CD4-positive, CD25-positive, alpha-beta regulatory T cell (primary cell): ENCODE measurements around the gene CCT7. TPM values are rescaled to one million over a fixed set of nuclear protein-coding genes. Genes with fewer than 3 reads are reported as not detected.
"Not testable (repeated sequence)": the region's sequence is repeated elsewhere in the genome, so short reads cannot be mapped to it uniquely, and the experiment has no call there.

Experiments
- ATAC-seq, 2 donors: fragments of 150-1000 bp; cut with Tn5 transposase; one replicate each; pipeline ENCODE4 v1.10.0; 2021; ENCODE audit warnings: low read depth in 2 of 2, moderate number of reproducible peaks in 2 of 2, moderate library complexity in 1 of 2
- DNase-seq, 3 donors: peaks; one replicate each; pipeline versions ENCODE4 v3.0.0 to v3.0.0-alpha.2; 2012 to 2022; ENCODE audit warnings: mixed read lengths in 1 of 3
- H3K27ac ChIP-seq: one replicate; pipeline ENCODE4 v1.7.0; 2013; ENCODE audit warnings: mild to moderate bottlenecking, low read length; ENCODE audit not compliant: insufficient read depth, poor library complexity, severe bottlenecking
- H3K27me3 ChIP-seq: one replicate; pipeline ENCODE4 v1.7.0; 2013; ENCODE audit warnings: low read length; ENCODE audit not compliant: control insufficient read depth, insufficient read depth
- H3K36me3 ChIP-seq: one replicate; pipeline ENCODE4 v1.7.0; 2013; ENCODE audit warnings: mild to moderate bottlenecking, low read length, moderate library complexity; ENCODE audit not compliant: control insufficient read depth, insufficient read depth
- H3K4me1 ChIP-seq: 2 replicates; pipeline ENCODE4 v1.7.0; 2013; ENCODE audit warnings: mild to moderate bottlenecking, low read length; ENCODE audit not compliant: insufficient read depth, control insufficient read depth, poor library complexity, severe bottlenecking
- H3K4me3 ChIP-seq: one replicate; pipeline ENCODE4 v1.7.0; 2013; ENCODE audit warnings: low read depth, mild to moderate bottlenecking, low read length, moderate library complexity
- H3K9me3 ChIP-seq, 2 experiments: 1 replicate in 1 of 2; 2 replicates in 1 of 2; pipeline ENCODE4 v1.7.0; 2013; ENCODE audit warnings: low read length in 2 of 2, mild to moderate bottlenecking in 1 of 2, moderate library complexity in 1 of 2; ENCODE audit not compliant: control insufficient read depth in 2 of 2
- H3K27ac Mint-ChIP-seq, 3 donors: one replicate each; pipeline ENCODE4 v1.8.0; 2020 to 2022; ENCODE audit warnings: mild to moderate bottlenecking in 3 of 3, mixed read lengths in 3 of 3, moderate library complexity in 2 of 3
- H3K27me3 Mint-ChIP-seq: one replicate; pipeline ENCODE4 v1.8.0; 2022; ENCODE audit warnings: mild to moderate bottlenecking, mixed read lengths
- H3K36me3 Mint-ChIP-seq: one replicate; pipeline ENCODE4 v1.8.0; 2020; ENCODE audit warnings: mixed read lengths
- H3K4me1 Mint-ChIP-seq, 4 donors: one replicate each; pipeline ENCODE4 v1.8.0; 2020 to 2022; ENCODE audit warnings: mixed read lengths in 4 of 4, mild to moderate bottlenecking in 1 of 4
- H3K4me3 Mint-ChIP-seq, 4 donors: one replicate each; pipeline ENCODE4 v1.8.0; 2020 to 2022; ENCODE audit warnings: mild to moderate bottlenecking in 4 of 4, mixed read lengths in 4 of 4, moderate library complexity in 3 of 4
- H3K9me3 Mint-ChIP-seq, 7 donors: one replicate each; pipeline ENCODE4 v1.8.0; 2020 to 2022; ENCODE audit warnings: mixed read lengths in 7 of 7, mild to moderate bottlenecking in 3 of 7, moderate library complexity in 2 of 7
- polyA plus RNA-seq, 4 donors: library from polyadenylated mRNA; unstranded; fragments of 300-500 nt; fragmentation: Illumina TruSeq; gene quantifications; one replicate each; pipeline ENCODE4 v1.2.3, GENCODE V29; 2021
- total RNA-seq: library from RNA; stranded (reverse); gene quantifications from one replicate; pipeline ENCODE4 v1.2.3, GENCODE V29; 2022

CCT7 gene
- total and polyA plus RNA-seq, 5 donors from 2014 or later, result 114 to 287 (median 275) TPM

GRCh38 chr2:73258186-73258912 lies 24.2 kb downstream of the CCT7 start:
- H3K4me1 ChIP-seq, result peaks cover 6% of the 10 kb centered on the region
- peaks cover 20% of the 10 kb centered on the region for H3K36me3 ChIP-seq
- no peaks in the 10 kb centered on the region for H3K27me3 ChIP-seq
- no peak overlapping the region for H3K27ac Mint-ChIP-seq
- DNase-seq (no peak), ATAC-seq (no peak)
- H3K4me1 Mint-ChIP-seq, result peaks cover 0 to 7% (median 0%) of the 10 kb centered on the region in 4 donors
- H3K9me3 Mint-ChIP-seq, result no peaks in the 10 kb centered on the region
- H3K27me3 Mint-ChIP-seq, result no peaks in the 10 kb centered on the region
- no peak overlapping the region for H3K27ac ChIP-seq
- H3K9me3 ChIP-seq, result no peaks in the 10 kb centered on the region
- H3K36me3 Mint-ChIP-seq, result peaks cover 4% of the 10 kb centered on the region
- H3K4me3 Mint-ChIP-seq, result peak overlapping the region in 1 of 4 donors; percentile 80
- H3K4me3 ChIP-seq, result no peak overlapping the region

- H3K36me3 Mint-ChIP-seq, result peaks cover 4% of the 10 kb centered on the region
- ATAC-seq, result no peak
- no peaks in the 10 kb centered on the region for H3K27me3 ChIP-seq
- no peak overlapping the region for H3K27ac ChIP-seq
- H3K36me3 ChIP-seq, result peaks cover 18% of the 10 kb centered on the region
- H3K4me1 ChIP-seq, result peaks cover 6% of the 10 kb centered on the region
- no peaks in the 10 kb centered on the region for H3K27me3 Mint-ChIP-seq
- no peak overlapping the region for H3K4me3 Mint-ChIP-seq
- no peak overlapping the region for H3K27ac Mint-ChIP-seq
- no peak overlapping the region for H3K4me3 ChIP-seq
- no peak for DNase-seq
- H3K4me1 Mint-ChIP-seq, result peaks cover 0 to 9% (median 0%) of the 10 kb centered on the region in 4 donors
- H3K9me3 Mint-ChIP-seq, result no peaks in the 10 kb centered on the region
- no peaks in the 10 kb centered on the region for H3K9me3 ChIP-seq
Measured at GRCh38 chr2:73258913-73259215, 24.8 kb downstream of the CCT7 start.

DNA sequence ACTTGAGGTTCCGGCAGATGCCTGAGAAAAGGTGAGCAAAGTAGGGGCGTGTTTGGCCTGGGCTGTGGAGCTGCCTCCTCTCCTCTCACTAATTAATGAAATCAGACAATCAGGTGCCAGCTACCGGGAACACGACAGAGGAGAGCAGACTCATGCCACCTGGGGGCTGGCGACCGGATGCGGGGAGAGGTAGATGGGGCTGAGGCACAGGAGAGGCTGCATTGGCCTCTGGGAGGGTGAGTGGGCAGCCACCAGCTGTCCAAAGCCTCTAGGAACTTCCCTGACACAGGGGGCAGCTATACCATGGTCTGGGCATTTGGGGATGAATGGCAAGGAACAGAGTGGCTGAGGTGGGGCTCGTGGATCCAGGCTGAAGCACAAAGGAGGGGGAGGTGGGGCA lies 25.2 kb downstream of the CCT7 start:
- DNase-seq (no peak), ATAC-seq (no peak)
- Mint-ChIP-seq H3K27ac (no peak overlapping the region), H3K9me3 (no peaks in the 10 kb centered on the region), H3K4me3 (no peak overlapping the region), H3K4me1 (peaks cover 0 to 9% (median 0%) of the 10 kb centered on the region in 4 donors), H3K36me3 (peaks cover 4% of the 10 kb centered on the region), H3K27me3 (no peaks in the 10 kb centered on the region)
- H3K4me1 ChIP-seq, result peaks cover 6% of the 10 kb centered on the region
- no peak overlapping the region for H3K27ac ChIP-seq
- no peak overlapping the region for H3K4me3 ChIP-seq
- no peaks in the 10 kb centered on the region for H3K9me3 ChIP-seq
- H3K36me3 ChIP-seq, result peaks cover 16% of the 10 kb centered on the region
- no peaks in the 10 kb centered on the region for H3K27me3 ChIP-seq

GRCh38 chr2:73259704-73260337 lies 25.7 kb downstream of the CCT7 start:
- no peak overlapping the region for H3K27ac Mint-ChIP-seq
- no peak for DNase-seq
- peaks cover 4% of the 10 kb centered on the region for H3K36me3 Mint-ChIP-seq
- no peak overlapping the region for H3K4me3 ChIP-seq
- no peaks in the 10 kb centered on the region for H3K27me3 ChIP-seq
- no peaks in the 10 kb centered on the region for H3K27me3 Mint-ChIP-seq
- no peaks in the 10 kb centered on the region for H3K9me3 Mint-ChIP-seq
- H3K4me3 Mint-ChIP-seq, result no peak overlapping the region
- no peaks in the 10 kb centered on the region for H3K9me3 ChIP-seq
- ATAC-seq, result no peak
- peaks cover 15% of the 10 kb centered on the region for H3K36me3 ChIP-seq
- peaks cover 6% of the 10 kb centered on the region for H3K4me1 ChIP-seq
- peaks cover 0 to 9% (median 0%) of the 10 kb centered on the region in 4 donors for H3K4me1 Mint-ChIP-seq
- H3K27ac ChIP-seq, result no peak overlapping the region

GRCh38 chr2:73260338-73260984 lies 26.4 kb downstream of the CCT7 start:
- DNase-seq (no peak), ATAC-seq (no peak)
- Histone ChIP-seq H3K36me3 (peaks cover 15% of the 10 kb centered on the region), H3K4me1 (peaks cover 6% of the 10 kb centered on the region), H3K9me3 (no peaks in the 10 kb centered on the region), H3K27ac (no peak overlapping the region), H3K27me3 (no peaks in the 10 kb centered on the region), H3K4me3 (no peak overlapping the region)
- Mint-ChIP-seq H3K36me3 (peaks cover 4% of the 10 kb centered on the region), H3K27ac (no peak overlapping the region), H3K9me3 (no peaks in the 10 kb centered on the region), H3K27me3 (no peaks in the 10 kb centered on the region), H3K4me1 (peaks cover 0 to 9% (median 0%) of the 10 kb centered on the region in 4 donors), H3K4me3 (no peak overlapping the region)

- Mint-ChIP-seq H3K27ac (no peak overlapping the region), H3K4me3 (no peak overlapping the region)
Measured at GRCh38 chr2:73262108-73262651, 28.1 kb downstream of the CCT7 start.

GRCh38 chr2:73262691-73263429 lies 28.8 kb downstream of the CCT7 start:
- not testable (repeated sequence) for ATAC-seq, H3K27me3 ChIP-seq, H3K27me3 Mint-ChIP-seq, H3K9me3 ChIP-seq, H3K4me3 Mint-ChIP-seq, H3K9me3 Mint-ChIP-seq, H3K4me3 ChIP-seq, H3K4me1 ChIP-seq, H3K27ac Mint-ChIP-seq, DNase-seq, H3K27ac ChIP-seq, H3K36me3 Mint-ChIP-seq
- peaks cover 3 to 16% (median 4%) of the 10 kb centered on the region in 4 donors for H3K4me1 Mint-ChIP-seq
- H3K36me3 ChIP-seq, result peaks cover 15% of the 10 kb centered on the region

More at GRCh38 chr2:73262108-73262651, 28.1 kb downstream of the CCT7 start:
- Histone ChIP-seq H3K4me1 (peaks cover 6% of the 10 kb centered on the region), H3K4me3 (no peak overlapping the region), H3K36me3 (peaks cover 15% of the 10 kb centered on the region), H3K27me3 (no peaks in the 10 kb centered on the region), H3K9me3 (no peaks in the 10 kb centered on the region), H3K27ac (no peak overlapping the region)
- no peaks in the 10 kb centered on the region for H3K9me3 Mint-ChIP-seq
- H3K27me3 Mint-ChIP-seq, result no peaks in the 10 kb centered on the region
- DNase-seq, result no peak
- peaks cover 0 to 13% (median 2%) of the 10 kb centered on the region in 4 donors for H3K4me1 Mint-ChIP-seq
- H3K36me3 Mint-ChIP-seq, result peaks cover 4% of the 10 kb centered on the region
- no peak for ATAC-seq
